Adrenal gland (tissue), 12 donors: ENCODE measurements around the gene YWHAE. TPM values are rescaled to one million over a fixed set of nuclear protein-coding genes. Genes with fewer than 3 reads are reported as not detected.
"Not testable (repeated sequence)": the region's sequence is repeated elsewhere in the genome, so short reads cannot be mapped to it uniquely, and the experiment has no call there.

Experiments
- DNase-seq, 7 donors: peaks; one replicate each; pipeline ENCODE4 v3.0.0-alpha.2; 2019 to 2020
- H3K27ac ChIP-seq, 5 donors: fragments of 200-600 bp; sonication (generic) in 4 of 5; 1 replicate in 3 of 5; 2 replicates in 2 of 5; pipeline versions ENCODE4 v1.5.1 to v1.8.0; 2016 to 2020; ENCODE audit warnings: mild to moderate bottlenecking in 1 of 5
- H3K27me3 ChIP-seq: fragments of 200-600 bp; 2 replicates; pipeline ENCODE4 v1.8.0; 2021
- H3K36me3 ChIP-seq, 2 donors: fragments of 200-600 bp; replicated peaks in 1 of 2; 1 replicate in 1 of 2; 2 replicates in 1 of 2; pipeline versions ENCODE4 v1.5.1 to v1.8.0; 2018 to 2022
- H3K4me1 ChIP-seq, 2 donors: fragments of 200-600 bp; replicated peaks in 1 of 2; 1 replicate in 1 of 2; 2 replicates in 1 of 2; pipeline versions ENCODE4 v1.5.1 to v1.8.0; 2018 to 2021
- H3K4me3 ChIP-seq, 4 donors: fragments of 200-600 bp; sonication (generic) in 3 of 4; one replicate each; pipeline ENCODE4 v1.5.1; 2016 to 2018
- H3K9me3 ChIP-seq, 3 donors: fragments of 200-600 bp; sonication (generic) in 1 of 3; replicated peaks in 1 of 3; 1 replicate in 2 of 3; 2 replicates in 1 of 3; pipeline versions ENCODE4 v1.5.1 to v1.8.0; 2016 to 2021
- POLR2A ChIP-seq, 2 donors: fragments of 450-650 bp; IDR thresholded peaks; one replicate each; pipeline ENCODE4 v1.6.1; 2017; ENCODE audit warnings: antibody characterized with exemption in 2 of 2, mild to moderate bottlenecking in 2 of 2, moderate library complexity in 1 of 2
- WGBS, 4 donors: extraction: QIAGEN DNeasy Blood & Tissue Kit in 2 of 4; methylation state at CpG; one replicate each; pipeline versions ENCODE4 v1.1.5 to v1.1.7; 2013 to 2017; 5-methylcytosine and 5-hydroxymethylcytosine counted together
- intact Hi-C, 2 donors: fragments of 100-400 bp; cut with DNase I; formaldehyde crosslinking; loops; one replicate each; pipeline versions ENCODE4 v1.14.1 to v1.15.0; 2022 to 2023
- polyA plus RNA-seq, 3 donors: library from polyadenylated mRNA; stranded (reverse); fragments of 200-250 nt in 2 of 3; fragments of 350-450 nt in 1 of 3; fragmentation: Illumina TruSeq in 1 of 3; extraction: RNeasy Lipid Tissue Mini Kit (QIAGEN cat#74804) in 1 of 3; gene quantifications; one replicate each; pipeline ENCODE4 v1.2.3, GENCODE V29; 2013 to 2014
- total RNA-seq, 9 donors: library from RNA; depleted of rRNA in 4 of 9; stranded (reverse); fragments of >200 nt in 4 of 9; fragments of 120-200 nt in 1 of 9; fragmentation: NEBNext Ultra II Directional in 1 of 9; extraction: Animal tissue kit (Norgen Biotek cat#: 25700) in 1 of 9; gene quantifications; one replicate each; pipeline versions ENCODE4 v1.1.0 to v1.2.4, GENCODE V29; 2013 to 2023
- TF ChIP-seq, protein P1 (sequence below), 6 experiments: fragments of 450-650 bp in 4 of 6; fragments of 200-600 bp in 2 of 6; sonication (generic) in 1 of 6; IDR thresholded peaks; 1 replicate in 5 of 6; 2 replicates in 1 of 6; pipeline versions ENCODE4 v1.5.1 to v1.8.0; 2016 to 2021; ENCODE audit warnings: antibody characterized with exemption in 6 of 6, mild to moderate bottlenecking in 2 of 6, moderate library complexity in 1 of 6
- donor health status: healthy with polysubstance abuse.
- donor health status: Bipolar disorder and iron deficiency.
- donor health status: DM: yes; HTN: yes; CAD: no.
- donor health status: DM: no; HTN: no; CAD: no.
- donor health status: DM: no; HTN: no; CAD: no.
- donor health status: DM: yes; HTN: yes; CAD: no.

The YWHAE gene
- total and polyA plus RNA-seq, 12 donors, result 310 to 884 (median 529) TPM

GRCh38 chr17:1398931-1399678 lies 917 bp downstream of the YWHAE start:
- peak in 2 of 7 donors; percentile 74 for DNase-seq
- TF ChIP-seq, protein P1, sequence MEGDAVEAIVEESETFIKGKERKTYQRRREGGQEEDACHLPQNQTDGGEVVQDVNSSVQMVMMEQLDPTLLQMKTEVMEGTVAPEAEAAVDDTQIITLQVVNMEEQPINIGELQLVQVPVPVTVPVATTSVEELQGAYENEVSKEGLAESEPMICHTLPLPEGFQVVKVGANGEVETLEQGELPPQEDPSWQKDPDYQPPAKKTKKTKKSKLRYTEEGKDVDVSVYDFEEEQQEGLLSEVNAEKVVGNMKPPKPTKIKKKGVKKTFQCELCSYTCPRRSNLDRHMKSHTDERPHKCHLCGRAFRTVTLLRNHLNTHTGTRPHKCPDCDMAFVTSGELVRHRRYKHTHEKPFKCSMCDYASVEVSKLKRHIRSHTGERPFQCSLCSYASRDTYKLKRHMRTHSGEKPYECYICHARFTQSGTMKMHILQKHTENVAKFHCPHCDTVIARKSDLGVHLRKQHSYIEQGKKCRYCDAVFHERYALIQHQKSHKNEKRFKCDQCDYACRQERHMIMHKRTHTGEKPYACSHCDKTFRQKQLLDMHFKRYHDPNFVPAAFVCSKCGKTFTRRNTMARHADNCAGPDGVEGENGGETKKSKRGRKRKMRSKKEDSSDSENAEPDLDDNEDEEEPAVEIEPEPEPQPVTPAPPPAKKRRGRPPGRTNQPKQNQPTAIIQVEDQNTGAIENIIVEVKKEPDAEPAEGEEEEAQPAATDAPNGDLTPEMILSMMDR (IDR thresholded peaks at IDR 0.05), result no peak
- TF ChIP-seq POLR2A (IDR thresholded peaks at IDR 0.05), result no peak
- Histone ChIP-seq H3K27me3 (no peaks in the 10 kb centered on the region), H3K36me3 (no peaks in the 10 kb centered on the region), H3K27ac (peak overlapping the region; percentile 93 to 99 (median 96)), H3K4me1 (peaks cover 21 to 42% of the 10 kb centered on the region in 2 donors), H3K4me3 (peak overlapping the region; percentile 49 to 93 (median 91)), H3K9me3 (no peaks in the 10 kb centered on the region)
- intact Hi-C loops, result no loop called here
- WGBS, 4 donors, result 0 to 1% (median 0%) methylated on average over 15 to 41 of the region's 41 CpGs

- TF ChIP-seq, protein P1 (IDR thresholded peaks at IDR 0.05), result no peak
- no peak for TF ChIP-seq POLR2A (IDR thresholded peaks at IDR 0.05)
- WGBS, 4 donors, result 5 to 9% (median 8%) methylated on average over 2 of the region's 2 CpGs
- intact Hi-C loops, result no loop called here
- Histone ChIP-seq H3K4me3 (peak overlapping the region in 1 of 4 donors; percentile 91), H3K36me3 (no peaks in the 10 kb centered on the region), H3K27me3 (no peaks in the 10 kb centered on the region), H3K4me1 (peaks cover 32 to 53% of the 10 kb centered on the region in 2 donors), H3K9me3 (no peaks in the 10 kb centered on the region), H3K27ac (peak overlapping the region in 3 of 5 donors; percentile 94 to 99 (median 98))
- no peak for DNase-seq
These were observed 2.0 kb downstream of the YWHAE start for GRCh38 chr17:1398028-1398427.

DNA sequence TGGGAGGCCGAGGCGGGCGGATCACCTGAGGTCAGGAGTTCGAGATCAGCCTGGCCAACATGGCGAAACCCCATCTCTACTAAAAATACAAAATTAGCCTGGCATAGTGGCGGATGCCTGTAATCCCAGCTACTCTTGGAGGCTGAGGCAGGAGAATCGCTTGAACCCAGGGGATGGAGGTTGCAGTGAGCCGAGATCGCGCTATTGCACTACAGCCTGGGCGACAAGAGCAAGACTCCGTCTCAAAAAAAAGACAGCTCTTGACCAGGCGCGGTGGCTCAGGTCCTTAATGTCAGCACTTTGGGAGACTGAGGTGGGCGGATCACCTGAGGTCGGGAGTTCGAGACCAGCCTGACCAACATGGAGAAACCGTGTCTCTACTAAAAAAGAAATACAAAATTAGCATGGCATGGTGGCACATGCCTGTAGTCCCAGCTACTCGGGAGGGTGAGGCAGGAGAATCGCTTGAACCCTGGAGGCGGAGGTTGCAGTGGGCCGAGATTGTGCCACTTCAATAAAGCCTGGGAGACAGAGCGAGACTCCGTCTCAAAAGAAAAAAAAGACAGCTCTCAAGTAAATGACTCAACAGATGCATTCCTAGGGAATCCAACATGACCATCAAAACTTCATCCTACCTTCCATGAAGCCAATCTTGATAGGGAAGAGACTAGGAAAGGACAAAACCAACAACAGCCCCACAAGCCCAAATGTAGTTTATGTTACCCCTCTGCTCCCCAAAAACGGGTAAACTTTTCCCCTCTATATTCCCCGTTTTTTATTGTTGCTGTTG lies 4.0 kb downstream of the YWHAE start:
- Histone ChIP-seq H3K27ac (peak overlapping the region in 1 of 5 donors; percentile 7), H3K4me1 (peaks cover 42 to 72% of the 10 kb centered on the region in 2 donors)
- H3K36me3 ChIP-seq, H3K27me3 ChIP-seq, intact Hi-C loops, H3K4me3 ChIP-seq, H3K9me3 ChIP-seq, DNase-seq: not testable (repeated sequence)
- WGBS, 4 donors, result 86 to 89% (median 88%) methylated on average over 24 to 26 of the region's 26 CpGs

DNA sequence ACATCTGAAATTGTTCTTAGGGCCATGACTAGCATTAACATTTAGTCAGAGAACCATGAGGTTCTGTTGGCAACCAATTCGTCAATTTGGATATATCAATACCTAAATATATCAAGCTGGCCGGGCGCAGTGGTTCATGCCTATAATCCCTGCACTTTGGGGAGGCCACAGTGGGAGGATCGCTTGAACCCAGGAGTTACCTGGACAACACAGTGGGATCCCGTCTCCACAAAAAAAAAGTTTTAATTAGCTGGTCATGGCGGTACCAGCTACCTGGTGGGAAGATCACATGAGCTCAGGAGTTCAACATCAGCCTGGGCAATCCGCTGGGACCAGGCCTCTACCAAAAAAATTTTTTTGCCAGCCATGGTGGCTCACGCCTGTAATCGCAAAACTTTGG lies 8.4 kb downstream of the YWHAE start:
- WGBS, 4 donors, result 79 to 96% (median 91%) methylated on average over 6 to 9 of the region's 9 CpGs
- TF ChIP-seq, protein P1 (IDR thresholded peaks at IDR 0.05), result no peak
- TF ChIP-seq POLR2A (IDR thresholded peaks at IDR 0.05), result no peak
- H3K27me3 ChIP-seq, result no peaks in the 10 kb centered on the region
- peaks cover 45 to 91% of the 10 kb centered on the region in 2 donors for H3K4me1 ChIP-seq
- intact Hi-C loops, result no loop called here
- no peaks in the 10 kb centered on the region for H3K9me3 ChIP-seq
- no peak overlapping the region for H3K4me3 ChIP-seq
- H3K36me3 ChIP-seq, result no peaks in the 10 kb centered on the region
- peak overlapping the region in 3 of 5 donors; percentile 27 to 65 (median 48) for H3K27ac ChIP-seq
- DNase-seq, result peak in 1 of 7 donors; percentile 13
